Measurements from ENCODE around the gene ZNF14.
"Not testable (repeated sequence)": the region's sequence is repeated elsewhere in the genome, so short reads cannot be mapped to it uniquely, and the experiment has no call there.

ZNF14 gene

GRCh38 chr19:19687090-19687489 lies 45.8 kb downstream of the ZNF14 start:
- H3K4me3 ChIP-seq (replicated peaks; ENCODE audit: insufficient read depth, low read length): no peak overlapping the region
- no peak overlapping the region for H3K27ac ChIP-seq (replicated peaks)

GRCh38 chr19:19686580-19686979 lies 46.3 kb downstream of the ZNF14 start:
- no peak for DNase-seq (ENCODE audit: low read depth in 1 of 2, low spot score in 1 of 2)

More at GRCh38 chr19:19687090-19687489, 45.8 kb downstream of the ZNF14 start:
- H3K27me3 ChIP-seq (ENCODE audit: insufficient read depth, poor library complexity, severe bottlenecking): no peaks in the 10 kb centered on the region
- TF ChIP-seq CTCF (IDR thresholded peaks at IDR 0.05; ENCODE audit: insufficient read depth, low read length): no peak
- no peak for TF ChIP-seq POLR2AphosphoS5 (IDR thresholded peaks at IDR 0.05; ENCODE audit: low read depth)
- no peak for TF ChIP-seq REST (IDR thresholded peaks at IDR 0.05; ENCODE audit: insufficient replicate concordance, low read depth)
- TF ChIP-seq GABPA (IDR thresholded peaks at IDR 0.05; ENCODE audit: low read depth): no peak
- peak in 1 of 2 experiments; percentile 18 for DNase-seq (ENCODE audit: low read depth in 1 of 2, low spot score in 1 of 2)

GRCh38 chr19:19686119-19686518 lies 46.8 kb downstream of the ZNF14 start:
- not testable (repeated sequence) for H3K27me3 ChIP-seq (ENCODE audit: insufficient read depth, poor library complexity, severe bottlenecking); DNase-seq (ENCODE audit: low read depth in 1 of 2, low spot score in 1 of 2)

More at GRCh38 chr19:19686580-19686979, 46.3 kb downstream of the ZNF14 start:
- no peak overlapping the region for H3K27ac ChIP-seq (replicated peaks)
- TF ChIP-seq SPI1 (IDR thresholded peaks at IDR 0.05; ENCODE audit: borderline replicate concordance, low read depth) (no peak), REST (IDR thresholded peaks at IDR 0.05; ENCODE audit: insufficient replicate concordance, low read depth) (no peak)
- no peaks in the 10 kb centered on the region for H3K27me3 ChIP-seq (ENCODE audit: insufficient read depth, poor library complexity, severe bottlenecking)
- H3K4me3 ChIP-seq (replicated peaks; ENCODE audit: insufficient read depth, low read length): no peak overlapping the region

GRCh38 chr19:19679176-19680073 lies 53.5 kb downstream of the ZNF14 start:
- Histone ChIP-seq H3K27me3 (ENCODE audit: insufficient read depth, poor library complexity, severe bottlenecking) (no peaks in the 10 kb centered on the region), H3K27ac (replicated peaks) (no peak overlapping the region), H3K4me3 (replicated peaks; ENCODE audit: insufficient read depth, low read length) (no peak overlapping the region)
- TF ChIP-seq SPI1 (IDR thresholded peaks at IDR 0.05; ENCODE audit: borderline replicate concordance, low read depth) (no peak), POLR2AphosphoS5 (IDR thresholded peaks at IDR 0.05; ENCODE audit: low read depth) (no peak), REST (IDR thresholded peaks at IDR 0.05; ENCODE audit: insufficient replicate concordance, low read depth) (no peak), CTCF (IDR thresholded peaks at IDR 0.05; ENCODE audit: insufficient read depth, low read length) (no peak), GABPA (IDR thresholded peaks at IDR 0.05; ENCODE audit: low read depth) (no peak)
- no peak for DNase-seq (ENCODE audit: low read depth in 1 of 2, low spot score in 1 of 2)

More at GRCh38 chr19:19686119-19686518, 46.8 kb downstream of the ZNF14 start:
- not testable (repeated sequence) for H3K4me3 ChIP-seq (replicated peaks; ENCODE audit: insufficient read depth, low read length); H3K27ac ChIP-seq (replicated peaks)

All from HL-60 (cell line).